ENCODE data around the gene ALKBH2. TPM values are rescaled to one million over a fixed set of nuclear protein-coding genes. Genes with fewer than 3 reads are reported as not detected.
A peak's percentile ranks its signal among the peaks of the same experiment; 100 is the strongest.
"Not testable (repeated sequence)": the region's sequence is repeated elsewhere in the genome, so short reads cannot be mapped to it uniquely, and the experiment has no call there.

The ALKBH2 gene
- polyA plus RNA-seq, 4 donors: 4.2 to 17.8 (median 9.9) TPM

DNA sequence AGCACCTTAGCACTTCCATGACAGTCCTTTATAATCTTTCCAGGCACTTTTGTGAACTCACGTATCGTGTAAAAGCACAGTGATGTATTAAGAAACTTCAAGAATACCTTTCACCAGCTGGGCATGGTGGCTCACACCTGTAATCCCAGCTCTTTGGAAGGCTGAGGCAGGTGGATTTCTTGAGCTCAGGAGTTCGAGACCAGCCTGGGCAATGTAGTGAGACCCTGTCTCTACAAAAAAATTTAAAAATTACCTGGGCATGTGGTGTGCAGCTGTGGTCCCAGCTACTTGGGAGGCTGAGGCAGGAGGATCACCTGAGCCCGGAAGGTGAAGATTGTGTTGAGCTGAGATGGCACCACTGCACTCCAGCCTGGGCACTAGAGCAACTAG, 39.2 kb downstream of the ALKBH2 start:
- 33 to 61% (median 36%) methylated on average over 4 of the region's 4 CpGs for WGBS, 3 donors
- Histone ChIP-seq H3K36me3 (ENCODE audit: control insufficient read depth in 3 of 3, insufficient read depth in 2 of 3, low read depth in 1 of 3, low read length in 3 of 3) (peaks cover 0 to 10% (median 2%) of the 10 kb centered on the region in 3 donors), H3K27ac (ENCODE audit: low read depth in 1 of 3, low read length in 2 of 3) (peak overlapping the region; percentile 70 to 90 (median 85)), H3K4me1 (ENCODE audit: control insufficient read depth in 3 of 3, insufficient read depth in 2 of 3, low read depth in 1 of 3, low read length in 2 of 3) (peaks cover 0 to 13% (median 0%) of the 10 kb centered on the region in 3 donors), H3K4me3 (ENCODE audit: low read depth in 1 of 3, low read length in 3 of 3) (peak overlapping the region in 2 of 3 donors; percentile 59 to 92)
- not testable (repeated sequence) for DNase-seq; FAIRE-seq; H3K9me3 ChIP-seq (ENCODE audit: control insufficient read depth in 2 of 2, insufficient read depth in 1 of 2, low read depth in 1 of 2, low read length in 1 of 2); H3K27me3 ChIP-seq (ENCODE audit: control insufficient read depth in 3 of 3, insufficient read depth in 3 of 3, low read length in 3 of 3)

- Histone ChIP-seq H3K36me3 (ENCODE audit: control insufficient read depth in 3 of 3, insufficient read depth in 2 of 3, low read depth in 1 of 3, low read length in 3 of 3) (peaks cover 0 to 10% (median 2%) of the 10 kb centered on the region in 3 donors), H3K27ac (ENCODE audit: low read depth in 1 of 3, low read length in 2 of 3) (peak overlapping the region; percentile 70 to 90 (median 85)), H3K9me3 (ENCODE audit: control insufficient read depth in 2 of 2, insufficient read depth in 1 of 2, low read depth in 1 of 2, low read length in 1 of 2) (no peaks in the 10 kb centered on the region), H3K4me1 (ENCODE audit: control insufficient read depth in 3 of 3, insufficient read depth in 2 of 3, low read depth in 1 of 3, low read length in 2 of 3) (peaks cover 0 to 13% (median 0%) of the 10 kb centered on the region in 3 donors), H3K27me3 (ENCODE audit: control insufficient read depth in 3 of 3, insufficient read depth in 3 of 3, low read length in 3 of 3) (no peaks in the 10 kb centered on the region), H3K4me3 (ENCODE audit: low read depth in 1 of 3, low read length in 3 of 3) (peak overlapping the region; percentile 59 to 93 (median 92))
- DNase-seq: peak; percentile 65 to 71
- 2 to 13% (median 6%) methylated on average over 9 of the region's 9 CpGs for WGBS, 3 donors
- FAIRE-seq: no peak
Observed at GRCh38 chr12:109053382-109054123, 39.7 kb downstream of the ALKBH2 start.

- Histone ChIP-seq H3K27ac (ENCODE audit: low read depth in 1 of 3, low read length in 2 of 3) (peak within 1 kb of the TSS; percentile 70 to 90 (median 85)), H3K9me3 (ENCODE audit: control insufficient read depth in 2 of 2, insufficient read depth in 1 of 2, low read depth in 1 of 2, low read length in 1 of 2) (no peaks in the 10 kb centered on the region), H3K4me3 (ENCODE audit: low read depth in 1 of 3, low read length in 3 of 3) (peak within 1 kb of the TSS; percentile 59 to 93 (median 92)), H3K27me3 (ENCODE audit: control insufficient read depth in 3 of 3, insufficient read depth in 3 of 3, low read length in 3 of 3) (no peaks in the 10 kb centered on the region), H3K4me1 (ENCODE audit: control insufficient read depth in 3 of 3, insufficient read depth in 2 of 3, low read depth in 1 of 3, low read length in 2 of 3) (peaks cover 0 to 13% (median 0%) of the 10 kb centered on the region in 3 donors), H3K36me3 (ENCODE audit: control insufficient read depth in 3 of 3, insufficient read depth in 2 of 3, low read depth in 1 of 3, low read length in 3 of 3) (peaks cover 0 to 2% (median 2%) of the 10 kb centered on the region in 3 donors)
- peak; percentile 88 to 94 for DNase-seq
- FAIRE-seq: no peak
- 0 to 1% (median 1%) methylated on average over 52 to 61 of the region's 61 CpGs for WGBS, 3 donors
Observed at GRCh38 chr12:109052414-109053323, 40.6 kb downstream of the ALKBH2 start, which contains the start of gene USP30. USP30 (plus strand) TSS chr12:109052576; CDS start chr12:109052679, 103 bp downstream.

DNA sequence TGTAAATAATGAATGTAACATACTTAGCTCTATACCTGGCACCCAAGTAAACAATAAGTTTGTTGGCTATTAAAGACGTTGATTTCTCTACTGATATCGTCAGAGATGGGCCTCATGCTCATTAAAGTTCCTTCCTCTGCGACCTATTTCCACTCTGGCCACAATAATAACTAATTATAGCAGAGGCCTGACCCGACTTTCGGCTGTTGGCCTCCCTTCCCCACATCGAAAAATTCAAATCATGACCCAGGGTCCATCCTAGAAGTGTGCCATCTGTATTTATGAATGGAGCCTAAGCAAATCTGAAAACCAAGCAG, 41.2 kb downstream of the ALKBH2 start:
- no peak for FAIRE-seq
- peak overlapping the region; percentile 70 to 90 (median 85) for H3K27ac ChIP-seq (ENCODE audit: low read depth in 1 of 3, low read length in 2 of 3)

GRCh38 chr12:109049794-109050193, 43.5 kb downstream of the ALKBH2 start:
- not testable (repeated sequence) for H3K9me3 ChIP-seq (ENCODE audit: control insufficient read depth in 2 of 2, insufficient read depth in 1 of 2, low read depth in 1 of 2, low read length in 1 of 2); H3K36me3 ChIP-seq (ENCODE audit: control insufficient read depth in 3 of 3, insufficient read depth in 2 of 3, low read depth in 1 of 3, low read length in 3 of 3); FAIRE-seq; H3K27me3 ChIP-seq (ENCODE audit: control insufficient read depth in 3 of 3, insufficient read depth in 3 of 3, low read length in 3 of 3); H3K4me3 ChIP-seq (ENCODE audit: low read depth in 1 of 3, low read length in 3 of 3); H3K27ac ChIP-seq (ENCODE audit: low read depth in 1 of 3, low read length in 2 of 3)
- H3K4me1 ChIP-seq (ENCODE audit: control insufficient read depth in 3 of 3, insufficient read depth in 2 of 3, low read depth in 1 of 3, low read length in 2 of 3): peaks cover 0 to 13% (median 0%) of the 10 kb centered on the region in 3 donors
- DNase-seq: peak in 1 of 2 donors; percentile 43
- WGBS, 3 donors: 40 to 69% (median 64%) methylated on average over 8 of the region's 8 CpGs

More for the DNA sequence above, 41.2 kb downstream of the ALKBH2 start:
- Histone ChIP-seq H3K27me3 (ENCODE audit: control insufficient read depth in 3 of 3, insufficient read depth in 3 of 3, low read length in 3 of 3) (no peaks in the 10 kb centered on the region), H3K4me3 (ENCODE audit: low read depth in 1 of 3, low read length in 3 of 3) (peak overlapping the region; percentile 59 to 93 (median 92)), H3K36me3 (ENCODE audit: control insufficient read depth in 3 of 3, insufficient read depth in 2 of 3, low read depth in 1 of 3, low read length in 3 of 3) (no peaks in the 10 kb centered on the region), H3K4me1 (ENCODE audit: control insufficient read depth in 3 of 3, insufficient read depth in 2 of 3, low read depth in 1 of 3, low read length in 2 of 3) (peaks cover 0 to 13% (median 0%) of the 10 kb centered on the region in 3 donors), H3K9me3 (ENCODE audit: control insufficient read depth in 2 of 2, insufficient read depth in 1 of 2, low read depth in 1 of 2, low read length in 1 of 2) (no peaks in the 10 kb centered on the region)
- no peak for DNase-seq
- whole genome bisulfite sequencing, 3 donors: 4 to 14% (median 7%) methylated on average over 6 of the region's 6 CpGs

DNA sequence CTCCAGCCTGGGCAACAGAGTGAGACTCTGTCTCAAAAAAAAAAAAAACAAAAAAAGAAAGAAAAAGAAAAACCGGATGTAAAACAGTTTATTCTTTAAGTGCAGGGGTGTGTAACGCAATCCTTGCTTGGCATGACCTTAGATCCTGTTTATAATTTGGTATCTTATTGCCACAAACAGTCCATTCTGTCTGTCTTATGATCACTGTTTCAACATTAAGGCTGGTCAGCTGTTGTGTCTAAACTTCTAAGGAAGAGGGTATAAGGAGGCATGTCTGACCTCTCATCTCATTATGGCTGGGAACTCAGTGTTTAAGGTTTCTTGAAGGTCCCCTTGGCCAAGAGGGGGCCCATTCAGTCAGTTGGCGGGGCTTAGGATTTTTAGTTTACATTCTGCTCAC, 44.6 kb downstream of the ALKBH2 start:
- FAIRE-seq; H3K9me3 ChIP-seq (ENCODE audit: control insufficient read depth in 2 of 2, insufficient read depth in 1 of 2, low read depth in 1 of 2, low read length in 1 of 2); H3K4me1 ChIP-seq (ENCODE audit: control insufficient read depth in 3 of 3, insufficient read depth in 2 of 3, low read depth in 1 of 3, low read length in 2 of 3); H3K36me3 ChIP-seq (ENCODE audit: control insufficient read depth in 3 of 3, insufficient read depth in 2 of 3, low read depth in 1 of 3, low read length in 3 of 3); DNase-seq; H3K4me3 ChIP-seq (ENCODE audit: low read depth in 1 of 3, low read length in 3 of 3); H3K27me3 ChIP-seq (ENCODE audit: control insufficient read depth in 3 of 3, insufficient read depth in 3 of 3, low read length in 3 of 3); H3K27ac ChIP-seq (ENCODE audit: low read depth in 1 of 3, low read length in 2 of 3): not testable (repeated sequence)
- 70 to 83% (median 73%) methylated on average over 3 of the region's 3 CpGs for WGBS, 3 donors

GRCh38 chr12:109047081-109047805, 46.0 kb downstream of the ALKBH2 start:
- FAIRE-seq: no peak
- DNase-seq: no peak
- Histone ChIP-seq H3K27ac (ENCODE audit: low read depth in 1 of 3, low read length in 2 of 3) (no peak overlapping the region), H3K27me3 (ENCODE audit: control insufficient read depth in 3 of 3, insufficient read depth in 3 of 3, low read length in 3 of 3) (peaks cover 0 to 2% (median 0%) of the 10 kb centered on the region in 3 donors), H3K4me3 (ENCODE audit: low read depth in 1 of 3, low read length in 3 of 3) (no peak overlapping the region), H3K4me1 (ENCODE audit: control insufficient read depth in 3 of 3, insufficient read depth in 2 of 3, low read depth in 1 of 3, low read length in 2 of 3) (no peaks in the 10 kb centered on the region), H3K36me3 (ENCODE audit: control insufficient read depth in 3 of 3, insufficient read depth in 2 of 3, low read depth in 1 of 3, low read length in 3 of 3) (no peaks in the 10 kb centered on the region), H3K9me3 (ENCODE audit: control insufficient read depth in 2 of 2, insufficient read depth in 1 of 2, low read depth in 1 of 2, low read length in 1 of 2) (no peaks in the 10 kb centered on the region)
- 74 to 76% (median 76%) methylated on average over 8 of the region's 8 CpGs for WGBS, 3 donors

DNA sequence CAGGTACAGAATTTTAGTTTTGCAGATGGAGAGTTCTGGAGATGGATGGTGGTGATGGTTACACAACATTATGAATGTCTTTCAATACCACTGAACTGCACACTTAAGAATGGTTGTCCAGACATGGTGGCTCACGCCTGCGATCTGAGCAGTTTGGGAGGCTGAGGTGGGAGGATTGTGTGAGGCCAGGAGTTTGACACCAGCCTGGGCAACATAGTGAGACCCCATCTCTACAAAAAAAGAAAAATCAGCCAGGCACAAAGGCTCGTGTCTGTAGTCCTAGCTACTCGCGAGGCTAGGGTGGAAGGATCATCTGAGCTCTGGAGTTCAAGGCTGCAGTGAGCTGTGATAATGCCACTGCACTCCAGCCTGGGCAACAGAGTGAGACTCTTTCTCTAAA, 49.0 kb downstream of the ALKBH2 start:
- Histone ChIP-seq H3K27me3 (ENCODE audit: control insufficient read depth in 3 of 3, insufficient read depth in 3 of 3, low read length in 3 of 3) (peaks cover 0 to 3% (median 2%) of the 10 kb centered on the region in 3 donors), H3K9me3 (ENCODE audit: control insufficient read depth in 2 of 2, insufficient read depth in 1 of 2, low read depth in 1 of 2, low read length in 1 of 2) (peaks cover 1 to 4% of the 10 kb centered on the region in 2 donors), H3K4me1 (ENCODE audit: control insufficient read depth in 3 of 3, insufficient read depth in 2 of 3, low read depth in 1 of 3, low read length in 2 of 3) (no peaks in the 10 kb centered on the region), H3K27ac (ENCODE audit: low read depth in 1 of 3, low read length in 2 of 3) (no peak overlapping the region), H3K4me3 (ENCODE audit: low read depth in 1 of 3, low read length in 3 of 3) (no peak overlapping the region), H3K36me3 (ENCODE audit: control insufficient read depth in 3 of 3, insufficient read depth in 2 of 3, low read depth in 1 of 3, low read length in 3 of 3) (no peaks in the 10 kb centered on the region)
- DNase-seq (no peak), FAIRE-seq (no peak)
- 81 to 85% (median 82%) methylated on average over 5 of the region's 5 CpGs for WGBS, 3 donors

All from small intestine (tissue), 7 donors.